OCI-LY3 (cell line): ENCODE data around the gene BRSK2.

Experiments used
- H2AFZ ChIP-seq: fragments of 200-600, 300-600 bp; shearing (Covaris generic); 2 replicates; pipeline ENCODE4 v1.6.0; 2014; ENCODE audit warnings: antibody characterized with exemption, low read depth, low read length
- H3K27ac ChIP-seq: fragments of 200-600, 300-600 bp; sonication (generic); 2 replicates; pipeline ENCODE4 v1.5.1; 2014; ENCODE audit warnings: mild to moderate bottlenecking, low read length, moderate library complexity, mixed read lengths
- H3K27me3 ChIP-seq: fragments of 200-600, 300-600 bp; sonication (generic); 2 replicates; pipeline ENCODE4 v1.6.1; 2014; ENCODE audit warnings: low read depth, low read length, mixed read lengths
- H3K36me3 ChIP-seq: fragments of 200-600, 300-600 bp; sonication (generic); replicated peaks from 2 replicates; pipeline ENCODE3; 2014; ENCODE audit warnings: low read depth, low read length, mixed read lengths
- H3K4me1 ChIP-seq: fragments of 300-600, 200-600 bp; sonication (generic); 2 replicates; pipeline ENCODE4 v1.6.1; 2014; ENCODE audit warnings: low read length, mixed read lengths
- H3K4me2 ChIP-seq: fragments of 200-600, 300-600 bp; sonication (generic); 2 replicates; pipeline ENCODE4 v1.6.1; 2014; ENCODE audit warnings: low read length, mixed read lengths
- H3K4me3 ChIP-seq: fragments of 300-600, 200-600 bp; sonication (generic); 2 replicates; pipeline ENCODE4 v1.5.1; 2014; ENCODE audit warnings: antibody characterized with exemption, mild to moderate bottlenecking, low read length, moderate library complexity
- H3K79me2 ChIP-seq: fragments of 300-600, 200-600 bp; shearing (Covaris generic); 2 replicates; pipeline ENCODE4 v1.6.1; 2014; ENCODE audit warnings: mild to moderate bottlenecking, low read length, mixed read lengths
- H3K9ac ChIP-seq: fragments of 300-600, 200-600 bp; shearing (Covaris generic); 2 replicates; pipeline ENCODE4 v1.6.0; 2014; ENCODE audit warnings: mild to moderate bottlenecking, low read length, moderate library complexity
- H3K9me3 ChIP-seq: fragments of 200-600, 300-600 bp; shearing (Covaris generic); 2 replicates; pipeline ENCODE4 v1.6.1; 2014; ENCODE audit warnings: low read length, mixed read lengths; ENCODE audit not compliant: insufficient read depth
- H4K20me1 ChIP-seq: fragments of 200-600, 300-600 bp; sonication (generic); 2 replicates; pipeline ENCODE4 v1.6.1; 2016; ENCODE audit warnings: low read length, mixed read lengths; ENCODE audit not compliant: insufficient read depth
- EZH2phosphoT487 ChIP-seq: fragments of 200-600 bp; shearing (Covaris generic); IDR thresholded peaks from 2 replicates; pipeline ENCODE4 v1.6.1; 2018; ENCODE audit warnings: antibody characterized with exemption, mixed run types, low read depth
- TF ChIP-seq, protein P1 (sequence below): fragments of 200-600, 300-600 bp; sonication (generic); IDR thresholded peaks from 2 replicates; pipeline ENCODE4 v1.5.1; 2014; ENCODE audit warnings: antibody characterized with exemption, low read length, low read depth

Gene BRSK2

DNA sequence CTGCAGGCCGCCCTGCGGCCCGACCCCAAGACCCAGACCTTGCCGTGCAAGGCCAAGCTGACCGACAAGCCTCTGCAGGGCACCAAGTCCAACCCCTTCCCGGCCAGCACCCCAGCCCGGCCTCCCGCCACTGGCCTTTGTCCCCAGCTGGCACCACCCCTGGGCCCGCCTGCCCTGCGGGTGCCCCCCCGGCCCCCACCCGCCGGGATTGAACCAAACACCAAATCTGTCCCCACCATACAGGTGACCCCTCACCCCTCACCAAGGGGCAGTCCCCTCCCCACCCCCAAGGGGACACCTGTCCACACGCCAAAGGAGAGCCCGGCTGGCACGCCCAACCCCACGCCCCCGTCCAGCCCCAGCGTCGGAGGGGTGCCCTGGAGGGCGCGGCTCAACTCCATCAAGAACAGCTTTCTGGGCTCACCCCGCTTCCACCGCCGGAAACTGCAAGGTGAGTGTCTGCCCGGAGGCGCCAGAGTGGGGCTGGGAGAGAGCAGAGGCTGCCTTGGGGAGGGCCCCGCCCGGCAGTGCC is 60.7 kb downstream of the BRSK2 start:
- no peak overlapping the region for H3K27ac ChIP-seq
- H3K9me3 ChIP-seq: no peaks in the 10 kb centered on the region
- H3K79me2 ChIP-seq: no peaks in the 10 kb centered on the region
- no peak overlapping the region for H3K4me2 ChIP-seq
- TF ChIP-seq EZH2phosphoT487: no peak
- TF ChIP-seq, protein P1, sequence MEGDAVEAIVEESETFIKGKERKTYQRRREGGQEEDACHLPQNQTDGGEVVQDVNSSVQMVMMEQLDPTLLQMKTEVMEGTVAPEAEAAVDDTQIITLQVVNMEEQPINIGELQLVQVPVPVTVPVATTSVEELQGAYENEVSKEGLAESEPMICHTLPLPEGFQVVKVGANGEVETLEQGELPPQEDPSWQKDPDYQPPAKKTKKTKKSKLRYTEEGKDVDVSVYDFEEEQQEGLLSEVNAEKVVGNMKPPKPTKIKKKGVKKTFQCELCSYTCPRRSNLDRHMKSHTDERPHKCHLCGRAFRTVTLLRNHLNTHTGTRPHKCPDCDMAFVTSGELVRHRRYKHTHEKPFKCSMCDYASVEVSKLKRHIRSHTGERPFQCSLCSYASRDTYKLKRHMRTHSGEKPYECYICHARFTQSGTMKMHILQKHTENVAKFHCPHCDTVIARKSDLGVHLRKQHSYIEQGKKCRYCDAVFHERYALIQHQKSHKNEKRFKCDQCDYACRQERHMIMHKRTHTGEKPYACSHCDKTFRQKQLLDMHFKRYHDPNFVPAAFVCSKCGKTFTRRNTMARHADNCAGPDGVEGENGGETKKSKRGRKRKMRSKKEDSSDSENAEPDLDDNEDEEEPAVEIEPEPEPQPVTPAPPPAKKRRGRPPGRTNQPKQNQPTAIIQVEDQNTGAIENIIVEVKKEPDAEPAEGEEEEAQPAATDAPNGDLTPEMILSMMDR: no peak
- H3K4me3 ChIP-seq: no peak overlapping the region
- H2AFZ ChIP-seq: no peak overlapping the region
- H3K27me3 ChIP-seq: no peaks in the 10 kb centered on the region
- no peaks in the 10 kb centered on the region for H4K20me1 ChIP-seq
- no peaks in the 10 kb centered on the region for H3K4me1 ChIP-seq
- no peaks in the 10 kb centered on the region for H3K36me3 ChIP-seq
- H3K9ac ChIP-seq: no peak overlapping the region

DNA sequence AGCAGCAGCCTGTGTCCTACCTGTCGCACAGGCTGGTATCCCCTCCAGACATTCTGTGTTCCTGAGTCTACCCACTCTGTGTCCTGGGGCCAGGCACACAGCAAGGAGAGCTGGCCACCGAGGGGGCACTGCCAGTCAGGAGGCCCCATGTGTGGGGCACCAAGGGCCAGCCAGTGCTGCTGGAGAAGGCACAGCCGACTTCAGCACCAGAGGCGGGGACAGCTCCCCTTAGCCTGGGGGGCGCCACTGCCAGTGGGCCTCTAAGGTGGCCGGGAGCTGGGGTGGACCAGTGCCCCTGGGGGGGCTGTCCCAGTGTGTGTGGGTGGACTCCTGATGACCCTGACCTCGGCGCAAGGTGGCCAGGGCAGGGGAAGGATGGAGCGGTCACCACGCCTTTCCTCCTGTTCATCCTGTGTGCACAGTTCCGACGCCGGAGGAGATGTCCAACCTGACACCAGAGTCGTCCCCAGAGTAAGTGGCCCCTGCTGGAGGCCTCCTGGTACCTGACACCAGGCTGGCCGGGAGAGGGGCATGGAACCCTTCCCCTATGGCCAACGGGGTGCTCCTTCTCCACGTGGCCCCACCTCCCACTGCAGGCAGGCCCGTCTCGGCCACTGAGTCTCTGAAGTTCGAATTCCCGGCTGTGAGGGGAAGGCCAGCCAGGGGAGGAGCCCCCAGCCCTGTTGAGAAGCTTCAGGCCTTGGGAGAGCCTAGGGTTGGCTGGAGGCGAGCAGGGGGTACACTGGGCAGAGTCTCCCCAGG is 61.4 kb downstream of the BRSK2 start:
- Histone ChIP-seq H3K27ac (no peak overlapping the region), H3K4me3 (no peak overlapping the region), H3K4me2 (no peak overlapping the region), H3K9ac (no peak overlapping the region), H2AFZ (no peak overlapping the region), H3K36me3 (no peaks in the 10 kb centered on the region), H3K27me3 (no peaks in the 10 kb centered on the region), H4K20me1 (no peaks in the 10 kb centered on the region), H3K4me1 (no peaks in the 10 kb centered on the region), H3K9me3 (no peaks in the 10 kb centered on the region), H3K79me2 (no peaks in the 10 kb centered on the region)
- TF ChIP-seq, protein P1: no peak
- TF ChIP-seq EZH2phosphoT487: no peak

DNA sequence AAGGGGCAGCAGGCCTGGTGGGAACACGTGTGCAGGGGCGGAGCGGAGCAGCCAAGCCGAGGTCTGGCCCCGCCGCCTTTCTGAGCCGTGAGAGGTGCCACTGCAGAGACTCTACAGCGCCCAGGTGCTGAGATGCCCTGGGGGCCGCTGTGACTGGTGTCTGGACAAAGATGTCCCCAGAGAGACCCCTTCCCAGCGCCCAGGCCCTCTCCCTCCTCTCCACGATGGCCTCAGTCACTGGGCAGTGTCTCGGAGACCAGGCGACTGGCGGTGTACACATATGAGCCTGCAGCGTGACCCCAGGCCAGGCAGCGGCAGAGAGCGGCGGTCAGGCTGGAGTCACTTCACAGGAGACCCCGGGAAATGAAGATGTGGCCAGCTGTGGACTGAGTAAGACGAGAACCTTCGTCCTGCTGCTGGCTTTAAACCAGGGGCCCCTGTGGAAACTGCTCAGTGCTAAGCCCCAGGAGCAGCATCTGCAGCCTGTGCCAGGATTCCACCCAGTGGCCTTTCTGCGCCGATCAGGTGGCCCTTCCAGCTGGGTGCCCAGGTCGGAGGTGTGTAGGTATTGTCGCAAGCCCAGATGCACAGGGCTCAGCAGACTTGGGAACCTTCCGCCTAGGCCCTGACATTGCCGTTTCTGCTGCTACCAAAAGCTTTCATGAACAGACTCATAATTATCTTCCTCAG is 62.2 kb downstream of the BRSK2 start:
- no peaks in the 10 kb centered on the region for H3K36me3 ChIP-seq
- no peaks in the 10 kb centered on the region for H3K4me1 ChIP-seq
- H3K27ac ChIP-seq: no peak overlapping the region
- H3K9ac ChIP-seq: no peak overlapping the region
- H3K4me2 ChIP-seq: no peak overlapping the region
- no peak overlapping the region for H3K4me3 ChIP-seq
- H3K79me2 ChIP-seq: no peaks in the 10 kb centered on the region
- no peaks in the 10 kb centered on the region for H3K27me3 ChIP-seq
- no peaks in the 10 kb centered on the region for H4K20me1 ChIP-seq
- H2AFZ ChIP-seq: no peak overlapping the region
- TF ChIP-seq EZH2phosphoT487: no peak
- no peaks in the 10 kb centered on the region for H3K9me3 ChIP-seq

DNA sequence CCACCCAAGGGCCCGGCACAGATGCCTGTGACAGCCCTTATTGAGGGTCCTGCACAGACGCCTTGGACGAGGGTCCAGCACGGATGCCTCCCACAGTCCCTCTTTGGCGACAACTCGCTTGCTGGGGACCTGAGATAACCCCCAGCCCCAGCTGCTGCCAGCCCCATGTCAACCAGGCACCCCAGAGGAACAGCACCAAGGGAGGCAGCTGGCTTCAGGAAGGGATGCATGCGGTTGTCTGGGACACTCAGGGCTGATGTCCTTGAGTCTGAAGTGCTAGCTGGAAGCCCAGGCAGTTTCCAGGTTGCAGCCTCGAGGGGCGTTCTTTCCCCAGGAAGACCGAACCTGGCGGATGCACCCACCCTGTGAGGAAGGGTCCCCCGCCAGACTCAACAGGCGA is 63.0 kb downstream of the BRSK2 start:
- H3K27me3 ChIP-seq: no peaks in the 10 kb centered on the region
- no peak overlapping the region for H3K4me2 ChIP-seq
- H3K4me1 ChIP-seq: no peaks in the 10 kb centered on the region
- no peak overlapping the region for H3K27ac ChIP-seq
- no peak overlapping the region for H3K4me3 ChIP-seq
- no peaks in the 10 kb centered on the region for H3K36me3 ChIP-seq
- no peak overlapping the region for H2AFZ ChIP-seq
- H3K79me2 ChIP-seq: no peaks in the 10 kb centered on the region
- H3K9ac ChIP-seq: no peak overlapping the region
- no peaks in the 10 kb centered on the region for H3K9me3 ChIP-seq
- TF ChIP-seq EZH2phosphoT487: no peak
- TF ChIP-seq, protein P1: no peak
- H4K20me1 ChIP-seq: no peaks in the 10 kb centered on the region
